ENCODE data around the gene PACRG.

Gene PACRG

GRCh38 chr6:163284151-163284550, 556.4 kb downstream of the PACRG start:
- DNase-seq (ENCODE audit: low read depth, low spot score): no peak
- no peak overlapping the region for H3K4me3 ChIP-seq (ENCODE audit: low read depth, low read length)
- ChIA-PET POLR2A (no interaction called here), CTCF (no interaction called here)
- TF ChIP-seq, protein P1, sequence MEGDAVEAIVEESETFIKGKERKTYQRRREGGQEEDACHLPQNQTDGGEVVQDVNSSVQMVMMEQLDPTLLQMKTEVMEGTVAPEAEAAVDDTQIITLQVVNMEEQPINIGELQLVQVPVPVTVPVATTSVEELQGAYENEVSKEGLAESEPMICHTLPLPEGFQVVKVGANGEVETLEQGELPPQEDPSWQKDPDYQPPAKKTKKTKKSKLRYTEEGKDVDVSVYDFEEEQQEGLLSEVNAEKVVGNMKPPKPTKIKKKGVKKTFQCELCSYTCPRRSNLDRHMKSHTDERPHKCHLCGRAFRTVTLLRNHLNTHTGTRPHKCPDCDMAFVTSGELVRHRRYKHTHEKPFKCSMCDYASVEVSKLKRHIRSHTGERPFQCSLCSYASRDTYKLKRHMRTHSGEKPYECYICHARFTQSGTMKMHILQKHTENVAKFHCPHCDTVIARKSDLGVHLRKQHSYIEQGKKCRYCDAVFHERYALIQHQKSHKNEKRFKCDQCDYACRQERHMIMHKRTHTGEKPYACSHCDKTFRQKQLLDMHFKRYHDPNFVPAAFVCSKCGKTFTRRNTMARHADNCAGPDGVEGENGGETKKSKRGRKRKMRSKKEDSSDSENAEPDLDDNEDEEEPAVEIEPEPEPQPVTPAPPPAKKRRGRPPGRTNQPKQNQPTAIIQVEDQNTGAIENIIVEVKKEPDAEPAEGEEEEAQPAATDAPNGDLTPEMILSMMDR (IDR thresholded peaks at IDR 0.05; ENCODE audit: insufficient read depth, low read length, missing control alignments): no peak

GRCh38 chr6:163285691-163286090, 557.9 kb downstream of the PACRG start:
- DNase-seq (ENCODE audit: low read depth, low spot score): no peak
- no peak overlapping the region for H3K4me3 ChIP-seq (ENCODE audit: low read depth, low read length)
- TF ChIP-seq, protein P1 (IDR thresholded peaks at IDR 0.05; ENCODE audit: insufficient read depth, low read length, missing control alignments): no peak
- CTCF ChIA-PET: no interaction called here
- POLR2A ChIA-PET: no interaction called here

GRCh38 chr6:163287626-163288025, 559.9 kb downstream of the PACRG start:
- TF ChIP-seq, protein P1 (IDR thresholded peaks at IDR 0.05; ENCODE audit: insufficient read depth, low read length, missing control alignments): no peak
- DNase-seq (ENCODE audit: low read depth, low spot score): no peak
- ChIA-PET CTCF (no interaction called here), POLR2A (no interaction called here)
- no peak overlapping the region for H3K4me3 ChIP-seq (ENCODE audit: low read depth, low read length)

DNA sequence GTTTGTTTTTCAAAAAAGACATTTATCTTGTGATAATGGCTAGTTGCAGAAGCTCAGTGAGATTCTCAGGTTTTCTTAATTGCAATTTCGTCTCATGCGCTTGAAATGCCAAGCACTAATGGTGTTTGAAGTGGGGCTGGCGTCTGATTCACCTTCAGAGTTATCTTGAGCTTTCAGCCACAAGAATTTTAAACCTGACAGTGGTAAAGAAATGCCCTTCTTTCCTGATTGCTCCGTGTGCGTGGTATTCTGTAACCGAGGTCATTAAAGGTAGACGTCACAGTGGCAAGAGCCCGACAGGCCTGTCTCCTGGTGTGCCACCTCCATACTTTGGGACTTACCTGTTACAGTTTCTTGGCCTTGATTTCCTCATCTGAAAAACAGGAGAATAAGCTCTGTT, 560.3 kb downstream of the PACRG start:
- CTCF ChIA-PET: no interaction called here
- POLR2A ChIA-PET: no interaction called here
- no peak for DNase-seq (ENCODE audit: low read depth, low spot score)
- TF ChIP-seq, protein P1 (IDR thresholded peaks at IDR 0.05; ENCODE audit: insufficient read depth, low read length, missing control alignments): no peak
- no peak overlapping the region for H3K4me3 ChIP-seq (ENCODE audit: low read depth, low read length)

DNA sequence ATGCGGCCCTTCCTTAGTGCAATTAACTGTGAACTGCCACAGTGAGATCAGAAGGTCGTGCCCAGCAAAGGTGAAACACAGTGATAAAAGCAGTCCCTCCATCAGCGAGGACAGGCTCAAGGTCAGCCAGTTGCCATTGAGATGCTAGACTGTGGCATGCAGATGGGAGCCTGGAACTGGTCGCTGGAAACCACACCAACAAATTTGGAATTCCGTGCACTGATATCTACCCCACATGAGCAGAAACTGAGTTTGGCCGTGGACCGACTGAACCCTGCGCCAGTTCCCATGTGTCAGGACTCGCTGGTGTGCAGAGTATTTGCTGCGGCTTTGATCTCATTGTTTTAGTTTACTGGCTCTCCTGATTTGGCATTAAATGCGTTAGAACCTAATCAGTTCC, 561.1 kb downstream of the PACRG start:
- no peak for DNase-seq (ENCODE audit: low read depth, low spot score)
- ChIA-PET CTCF (no interaction called here), POLR2A (no interaction called here)
- TF ChIP-seq, protein P1 (IDR thresholded peaks at IDR 0.05; ENCODE audit: insufficient read depth, low read length, missing control alignments): no peak
- no peak overlapping the region for H3K4me3 ChIP-seq (ENCODE audit: low read depth, low read length)

DNA sequence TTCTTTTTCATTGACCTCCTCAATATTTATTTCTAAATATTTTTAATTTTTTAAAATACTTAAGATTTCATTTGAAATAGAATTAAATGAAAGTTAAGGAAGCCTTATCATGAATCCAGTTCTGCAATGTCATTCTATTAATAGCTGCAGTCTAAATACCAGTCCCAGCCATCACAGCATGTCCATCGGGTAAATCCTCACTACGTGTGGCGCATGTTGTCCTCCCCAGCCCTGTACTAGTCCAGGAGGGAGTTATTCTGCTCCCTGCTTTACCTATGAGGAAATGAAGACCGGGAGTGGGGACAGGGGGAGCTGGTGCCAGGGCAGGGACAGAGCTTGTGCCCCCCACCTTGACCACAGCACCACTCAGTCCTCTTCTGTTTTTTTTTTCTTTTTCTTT, 561.7 kb downstream of the PACRG start:
- no peak for DNase-seq (ENCODE audit: low read depth, low spot score)
- TF ChIP-seq, protein P1 (IDR thresholded peaks at IDR 0.05; ENCODE audit: insufficient read depth, low read length, missing control alignments): no peak
- H3K4me3 ChIP-seq (ENCODE audit: low read depth, low read length): no peak overlapping the region
- POLR2A ChIA-PET: no interaction called here
- CTCF ChIA-PET: no interaction called here

Data from AG04449 (cell line).